ENCODE results near the gene C17orf107.

Gene C17orf107

DNA sequence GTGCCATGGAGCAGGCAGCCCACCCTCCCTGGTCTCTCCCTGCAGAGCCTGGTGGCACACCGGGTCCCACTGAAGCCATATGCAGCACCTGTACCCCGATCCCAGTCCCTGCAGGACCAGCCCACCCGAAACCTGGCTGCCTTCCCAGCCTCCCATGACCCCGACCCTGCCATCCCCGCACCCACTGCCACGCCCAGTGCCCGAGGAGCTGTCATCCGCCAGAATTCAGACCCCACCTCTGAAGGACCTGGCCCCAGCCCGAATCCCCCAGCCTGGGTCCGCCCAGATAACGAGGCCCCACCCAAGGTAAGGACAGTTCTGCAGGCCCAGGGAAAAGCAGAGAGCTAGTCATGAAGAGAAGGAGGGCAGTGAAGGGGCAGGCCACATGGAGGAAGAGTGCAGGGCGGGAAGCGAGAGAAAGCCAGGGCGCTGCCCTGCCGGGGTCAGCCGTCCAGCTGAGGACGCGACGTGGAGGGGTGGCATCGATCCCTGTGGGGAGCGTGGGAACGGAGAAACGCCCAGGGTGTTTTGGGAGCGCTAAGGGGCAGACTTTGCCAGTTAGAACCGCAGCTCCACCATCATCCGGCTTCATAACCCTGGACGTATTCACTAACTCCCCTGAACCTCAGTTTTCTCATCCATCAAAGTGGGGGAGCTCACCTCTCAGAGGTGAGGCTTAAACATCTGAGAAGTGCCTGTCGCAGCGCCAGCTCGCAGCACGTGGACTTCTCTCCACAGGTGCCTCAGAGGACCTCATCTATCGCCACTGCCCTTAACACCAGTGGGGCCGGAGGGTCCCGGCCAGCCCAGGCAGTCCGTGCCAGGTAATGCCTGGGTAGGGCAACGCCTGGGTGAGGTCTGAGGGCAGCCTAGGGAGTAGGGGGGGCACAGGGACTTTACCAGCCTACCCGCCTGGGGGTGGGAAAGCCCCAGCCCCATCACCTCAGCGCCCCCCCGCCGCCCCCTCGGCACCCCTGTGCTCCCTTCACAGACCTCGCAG lies 7.6 kb upstream of the C17orf107 start:
- DNase-seq (ENCODE audit: low read depth in 2 of 2) = no peak
- no peak overlapping the region for H3K4me3 ChIP-seq (replicated peaks in 1 of 2; ENCODE audit: low read depth in 2 of 2, low read length in 2 of 2)
- TF ChIP-seq CTCF (IDR thresholded peaks at IDR 0.05; ENCODE audit: low read depth, low read length) = no peak

DNA sequence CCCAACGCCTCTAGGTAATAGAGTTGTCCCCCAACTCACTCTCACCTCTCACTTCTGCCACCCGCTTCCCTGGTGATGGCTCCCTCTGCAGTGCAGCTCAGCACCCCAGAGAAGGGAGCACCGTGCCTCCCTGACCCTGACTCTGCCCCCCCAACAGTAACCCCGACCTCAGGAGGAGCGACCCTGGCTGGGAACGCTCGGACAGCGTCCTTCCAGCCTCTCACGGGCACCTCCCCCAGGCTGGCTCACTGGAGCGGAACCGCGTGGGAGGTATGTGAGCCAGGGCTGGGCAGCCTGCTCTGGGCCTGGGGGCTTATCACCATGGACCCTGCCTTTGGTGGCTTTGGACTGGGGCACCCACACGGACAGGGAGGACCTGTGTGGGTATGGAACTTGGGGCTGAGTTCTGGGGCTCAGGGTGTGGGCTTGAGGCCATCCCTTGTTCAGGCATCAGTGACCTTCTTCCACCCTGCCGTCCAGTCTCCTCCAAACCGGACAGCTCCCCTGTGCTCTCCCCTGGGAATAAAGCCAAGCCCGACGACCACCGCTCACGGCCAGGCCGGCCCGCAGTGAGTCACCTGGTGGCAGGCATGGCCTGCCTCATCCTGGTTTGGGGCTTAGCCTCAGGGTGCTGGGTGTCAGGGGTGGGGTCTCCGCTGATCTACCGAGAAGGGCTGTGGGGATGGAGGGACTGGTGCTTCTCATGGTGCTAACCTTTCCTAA lies 6.7 kb upstream of the C17orf107 start:
- no peak for TF ChIP-seq CTCF (IDR thresholded peaks at IDR 0.05; ENCODE audit: low read depth, low read length)
- no peak overlapping the region for H3K4me3 ChIP-seq (replicated peaks in 1 of 2; ENCODE audit: low read depth in 2 of 2, low read length in 2 of 2)
- DNase-seq (ENCODE audit: low read depth in 2 of 2) = no peak

GRCh38 chr17:4893272-4893671 lies 6.1 kb upstream of the C17orf107 start:
- no peak overlapping the region for H3K4me3 ChIP-seq (replicated peaks in 1 of 2; ENCODE audit: low read depth in 2 of 2, low read length in 2 of 2)
- TF ChIP-seq CTCF (IDR thresholded peaks at IDR 0.05; ENCODE audit: low read depth, low read length) = no peak

GRCh38 chr17:4893721-4894560 lies 5.4 kb upstream of the C17orf107 start:
- no peak for TF ChIP-seq CTCF (IDR thresholded peaks at IDR 0.05; ENCODE audit: low read depth, low read length)
- H3K4me3 ChIP-seq (replicated peaks in 1 of 2; ENCODE audit: low read depth in 2 of 2, low read length in 2 of 2) = no peak overlapping the region
- DNase-seq (ENCODE audit: low read depth in 2 of 2) = no peak

More at GRCh38 chr17:4893272-4893671, 6.1 kb upstream of the C17orf107 start:
- DNase-seq (ENCODE audit: low read depth in 2 of 2) = no peak

- no peak overlapping the region for H3K4me3 ChIP-seq (replicated peaks in 1 of 2; ENCODE audit: low read depth in 2 of 2, low read length in 2 of 2)
- TF ChIP-seq CTCF (IDR thresholded peaks at IDR 0.05; ENCODE audit: low read depth, low read length) = no peak
- DNase-seq (ENCODE audit: low read depth in 2 of 2) = no peak
Measured at GRCh38 chr17:4895121-4895520, 4.2 kb upstream of the C17orf107 start.

DNA sequence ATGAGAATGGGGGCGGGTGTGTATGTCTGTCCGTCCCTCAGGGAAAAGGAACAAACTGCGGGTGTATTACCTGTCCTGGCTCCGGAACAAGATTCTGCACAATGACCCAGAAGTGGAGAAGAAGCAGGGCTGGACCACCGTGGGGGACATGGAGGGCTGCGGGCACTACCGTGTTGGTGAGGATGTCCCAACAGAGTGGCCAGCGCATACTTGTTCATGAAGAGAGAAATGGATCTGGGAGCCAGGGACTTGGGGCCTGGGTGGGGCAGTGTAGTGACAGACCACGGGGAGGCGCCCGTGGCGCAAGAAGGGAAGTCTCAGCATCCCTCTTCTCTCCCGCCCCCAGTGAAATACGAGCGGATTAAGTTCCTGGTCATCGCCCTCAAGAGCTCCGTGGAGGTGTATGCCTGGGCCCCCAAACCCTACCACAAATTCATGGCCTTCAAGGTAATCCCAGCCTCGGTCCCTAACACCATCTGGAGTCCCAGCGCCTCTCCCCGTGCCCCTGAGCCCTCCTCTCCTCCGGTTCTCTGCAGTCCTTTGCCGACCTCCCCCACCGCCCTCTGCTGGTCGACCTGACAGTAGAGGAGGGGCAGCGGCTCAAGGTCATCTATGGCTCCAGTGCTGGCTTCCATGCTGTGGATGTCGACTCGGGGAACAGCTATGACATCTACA lies 3.5 kb upstream of the C17orf107 start:
- peak; percentile 8 for TF ChIP-seq CTCF (IDR thresholded peaks at IDR 0.05; ENCODE audit: low read depth, low read length)
- no peak for DNase-seq (ENCODE audit: low read depth in 2 of 2)
- no peak overlapping the region for H3K4me3 ChIP-seq (replicated peaks in 1 of 2; ENCODE audit: low read depth in 2 of 2, low read length in 2 of 2)
